Tibial nerve (tissue), 4 donors: Measurements from ENCODE around the gene SYNGR1.
"Not testable (repeated sequence)": the region's sequence is repeated elsewhere in the genome, so short reads cannot be mapped to it uniquely, and the experiment has no call there.

Experiments
- EP300 ChIP-seq, 2 donors: sonication (generic); formaldehyde crosslinking; IDR thresholded peaks; one replicate each; pipeline ENCODE4 v1.6.1; 2017; ENCODE audit warnings: antibody characterized with exemption in 2 of 2, mild to moderate bottlenecking in 1 of 2
- POLR2A ChIP-seq, 2 donors: fragments of 450-650 bp; IDR thresholded peaks; one replicate each; pipeline ENCODE4 v1.6.1; 2017; ENCODE audit warnings: antibody characterized with exemption in 2 of 2, mild to moderate bottlenecking in 2 of 2, moderate library complexity in 2 of 2
- TF ChIP-seq, protein P1 (sequence below), 5 experiments: fragments of 200-600 bp in 3 of 5; fragments of 450-650 bp in 2 of 5; sonication (generic) in 3 of 5; IDR thresholded peaks; one replicate each; pipeline ENCODE4 v1.5.1; 2016 to 2019; ENCODE audit warnings: antibody characterized with exemption in 5 of 5, mild to moderate bottlenecking in 3 of 5, moderate library complexity in 2 of 5

GRCh38 chr22:39357110-39358108, 7.6 kb downstream of the SYNGR1 start:
- TF ChIP-seq, protein P1, sequence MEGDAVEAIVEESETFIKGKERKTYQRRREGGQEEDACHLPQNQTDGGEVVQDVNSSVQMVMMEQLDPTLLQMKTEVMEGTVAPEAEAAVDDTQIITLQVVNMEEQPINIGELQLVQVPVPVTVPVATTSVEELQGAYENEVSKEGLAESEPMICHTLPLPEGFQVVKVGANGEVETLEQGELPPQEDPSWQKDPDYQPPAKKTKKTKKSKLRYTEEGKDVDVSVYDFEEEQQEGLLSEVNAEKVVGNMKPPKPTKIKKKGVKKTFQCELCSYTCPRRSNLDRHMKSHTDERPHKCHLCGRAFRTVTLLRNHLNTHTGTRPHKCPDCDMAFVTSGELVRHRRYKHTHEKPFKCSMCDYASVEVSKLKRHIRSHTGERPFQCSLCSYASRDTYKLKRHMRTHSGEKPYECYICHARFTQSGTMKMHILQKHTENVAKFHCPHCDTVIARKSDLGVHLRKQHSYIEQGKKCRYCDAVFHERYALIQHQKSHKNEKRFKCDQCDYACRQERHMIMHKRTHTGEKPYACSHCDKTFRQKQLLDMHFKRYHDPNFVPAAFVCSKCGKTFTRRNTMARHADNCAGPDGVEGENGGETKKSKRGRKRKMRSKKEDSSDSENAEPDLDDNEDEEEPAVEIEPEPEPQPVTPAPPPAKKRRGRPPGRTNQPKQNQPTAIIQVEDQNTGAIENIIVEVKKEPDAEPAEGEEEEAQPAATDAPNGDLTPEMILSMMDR (IDR thresholded peaks at IDR 0.05), result not testable (repeated sequence)
- not testable (repeated sequence) for TF ChIP-seq POLR2A, EP300 (IDR thresholded peaks at IDR 0.05)
